Iris pigment epithelial cell (primary cell): ENCODE data around the gene CARD16.
"Not testable (repeated sequence)": the region's sequence is repeated elsewhere in the genome, so short reads cannot be mapped to it uniquely, and the experiment has no call there.

ENCODE experiments used
- DNase-seq: peaks from one replicate; pipeline ENCODE4 v3.0.0-alpha.2; 2011; ENCODE audit warnings: low read depth

CARD16 gene

GRCh38 chr11:105049481-105049880 lies 4.3 kb upstream of the CARD16 start:
- DNase-seq = no peak

GRCh38 chr11:105046898-105047579 lies 1.9 kb upstream of the CARD16 start:
- DNase-seq = peak; percentile 100

GRCh38 chr11:105045676-105046296 lies 651 bp upstream of the CARD16 start:
- DNase-seq = peak; percentile 48

GRCh38 chr11:105042178-105042577 lies 3.0 kb downstream of the CARD16 start:
- no peak for DNase-seq

- no peak for DNase-seq
These were observed 4.4 kb downstream of the CARD16 start for GRCh38 chr11:105040703-105041102.

GRCh38 chr11:105034813-105035620 lies 10.1 kb downstream of the CARD16 start, which contains the start of gene CASP1:
Gene CASP1, minus strand, starts transcription at chr11:105035144. Its CDS starts 31 bp downstream, at chr11:105035113.
- peak; percentile 92 for DNase-seq

- DNase-seq = not testable (repeated sequence)
These were observed 10.7 kb downstream of the CARD16 start for GRCh38 chr11:105034388-105034787.

- no peak for DNase-seq
These were observed 11.4 kb downstream of the CARD16 start for GRCh38 chr11:105033781-105034180.

- DNase-seq = no peak
These were observed 11.8 kb downstream of the CARD16 start for GRCh38 chr11:105033343-105033742.

GRCh38 chr11:105032495-105032894 lies 12.6 kb downstream of the CARD16 start:
- no peak for DNase-seq

GRCh38 chr11:105027678-105028077 lies 17.5 kb downstream of the CARD16 start:
- no peak for DNase-seq

GRCh38 chr11:105024394-105024793 lies 20.7 kb downstream of the CARD16 start:
- no peak for DNase-seq

- DNase-seq = no peak
These were observed 22.1 kb downstream of the CARD16 start, which contains the start of gene CASP5 for GRCh38 chr11:105023003-105023402. Gene CASP5, minus strand, starts transcription at chr11:105023168. Its CDS starts 32 bp downstream, at chr11:105023136.

GRCh38 chr11:105022527-105022926 lies 22.6 kb downstream of the CARD16 start:
- no peak for DNase-seq

- DNase-seq = no peak
These were observed 37.7 kb downstream of the CARD16 start for GRCh38 chr11:105007463-105007862.

- no peak for DNase-seq
These were observed 39.7 kb downstream of the CARD16 start for GRCh38 chr11:105005451-105005845.

GRCh38 chr11:105004021-105004420 lies 41.1 kb downstream of the CARD16 start:
- DNase-seq = peak; percentile 60

GRCh38 chr11:105003151-105003550 lies 42.0 kb downstream of the CARD16 start:
- no peak for DNase-seq

- no peak for DNase-seq
These were observed 44.3 kb downstream of the CARD16 start for GRCh38 chr11:105000797-105001196.

GRCh38 chr11:105000167-105000566 lies 45.0 kb downstream of the CARD16 start:
- DNase-seq = peak; percentile 19

GRCh38 chr11:104999721-105000120 lies 45.4 kb downstream of the CARD16 start:
- DNase-seq = peak; percentile 22

GRCh38 chr11:104997288-104997687 lies 47.8 kb downstream of the CARD16 start:
- peak; percentile 11 for DNase-seq

- no peak for DNase-seq
These were observed 50.1 kb downstream of the CARD16 start for GRCh38 chr11:104995001-104995408.
